ENCODE data around the gene PTGER3. TPM values are rescaled to one million over a fixed set of nuclear protein-coding genes. Genes with fewer than 3 reads are reported as not detected.
"Not testable (repeated sequence)": the region's sequence is repeated elsewhere in the genome, so short reads cannot be mapped to it uniquely, and the experiment has no call there.

Gene PTGER3
- total RNA-seq, 6 experiments from 2014 or later = 0.12 to 0.35 (median 0.20) TPM; not detected in 2

- no peaks in the 10 kb centered on the region for H3K27me3 ChIP-seq
- 41% methylated on average over 3 of the region's 3 CpGs for WGBS (ENCODE audit: insufficient coverage, low coverage, low lambda C conversion rate, missing lambda C conversion rate)
- H3K4me1 ChIP-seq = no peaks in the 10 kb centered on the region
- intact Hi-C loops (cut with DNase I) = no loop called here
- no peak overlapping the region for H3K27ac ChIP-seq
- H3K36me3 ChIP-seq = no peaks in the 10 kb centered on the region
- H3K4me3 ChIP-seq = no peak overlapping the region
- H3K9me3 ChIP-seq = no peaks in the 10 kb centered on the region
- DNase-seq (no peak), ATAC-seq (no peak)
- TF ChIP-seq POLR2A (IDR thresholded peaks at IDR 0.05) (no peak), CTCF (IDR thresholded peaks at IDR 0.05) (no peak)
Observed at GRCh38 chr1:70990469-70991253, 57.0 kb downstream of the PTGER3 start.

GRCh38 chr1:70987497-70987896 is 60.1 kb downstream of the PTGER3 start:
- no peak for TF ChIP-seq CTCF (IDR thresholded peaks at IDR 0.05)
- H3K27me3 ChIP-seq = no peaks in the 10 kb centered on the region
- no peak overlapping the region for H3K27ac ChIP-seq
- no peaks in the 10 kb centered on the region for H3K36me3 ChIP-seq
- no peak for DNase-seq
- H3K4me1 ChIP-seq = no peaks in the 10 kb centered on the region
- 54% methylated on average over 2 of the region's 2 CpGs for WGBS (ENCODE audit: insufficient coverage, low coverage, low lambda C conversion rate, missing lambda C conversion rate)
- H3K4me3 ChIP-seq = no peak overlapping the region
- ATAC-seq = no peak
- intact Hi-C loops (cut with DNase I) = no loop called here
- H3K9me3 ChIP-seq = no peaks in the 10 kb centered on the region

GRCh38 chr1:70985776-70986225 is 61.8 kb downstream of the PTGER3 start:
- DNase-seq; H3K27me3 ChIP-seq; H3K27ac ChIP-seq; H3K4me1 ChIP-seq; ATAC-seq; H3K36me3 ChIP-seq; H3K4me3 ChIP-seq; intact Hi-C loops (cut with DNase I); H3K9me3 ChIP-seq: not testable (repeated sequence)
- WGBS (ENCODE audit: insufficient coverage, low coverage, low lambda C conversion rate, missing lambda C conversion rate) = 78% methylated on average over 5 of the region's 5 CpGs

GRCh38 chr1:70985278-70985677 is 62.3 kb downstream of the PTGER3 start:
- DNase-seq; H3K4me3 ChIP-seq; H3K27me3 ChIP-seq; H3K4me1 ChIP-seq; H3K9me3 ChIP-seq; H3K36me3 ChIP-seq; H3K27ac ChIP-seq; ATAC-seq; intact Hi-C loops (cut with DNase I): not testable (repeated sequence)
- 29% methylated on average over 1 of the region's 2 CpGs for WGBS (ENCODE audit: insufficient coverage, low coverage, low lambda C conversion rate, missing lambda C conversion rate)

- H3K27ac ChIP-seq = no peak overlapping the region
- H3K36me3 ChIP-seq = no peaks in the 10 kb centered on the region
- H3K9me3 ChIP-seq = no peaks in the 10 kb centered on the region
- ATAC-seq (no peak), DNase-seq (no peak)
- TF ChIP-seq CTCF (IDR thresholded peaks at IDR 0.05) (no peak), POLR2A (IDR thresholded peaks at IDR 0.05) (no peak)
- H3K4me1 ChIP-seq = no peaks in the 10 kb centered on the region
- no peak overlapping the region for H3K4me3 ChIP-seq
- intact Hi-C loops (cut with DNase I) = no loop called here
- no peaks in the 10 kb centered on the region for H3K27me3 ChIP-seq
- no CpG with 5 or more reads among the region's 1 CpG for WGBS (ENCODE audit: insufficient coverage, low coverage, low lambda C conversion rate, missing lambda C conversion rate)
Observed at GRCh38 chr1:70980361-70980760, 67.3 kb downstream of the PTGER3 start.
